NCI-H2081 (cell line): ENCODE measurements around the gene LIN9.
"Not testable (repeated sequence)": the region's sequence is repeated elsewhere in the genome, so short reads cannot be mapped to it uniquely, and the experiment has no call there.

Experiments used
- DNase-seq, 2 experiments: peaks; one replicate each; lab custom pipeline; 2025; lab: John Stamatoyannopoulos, UW

The LIN9 gene

DNA sequence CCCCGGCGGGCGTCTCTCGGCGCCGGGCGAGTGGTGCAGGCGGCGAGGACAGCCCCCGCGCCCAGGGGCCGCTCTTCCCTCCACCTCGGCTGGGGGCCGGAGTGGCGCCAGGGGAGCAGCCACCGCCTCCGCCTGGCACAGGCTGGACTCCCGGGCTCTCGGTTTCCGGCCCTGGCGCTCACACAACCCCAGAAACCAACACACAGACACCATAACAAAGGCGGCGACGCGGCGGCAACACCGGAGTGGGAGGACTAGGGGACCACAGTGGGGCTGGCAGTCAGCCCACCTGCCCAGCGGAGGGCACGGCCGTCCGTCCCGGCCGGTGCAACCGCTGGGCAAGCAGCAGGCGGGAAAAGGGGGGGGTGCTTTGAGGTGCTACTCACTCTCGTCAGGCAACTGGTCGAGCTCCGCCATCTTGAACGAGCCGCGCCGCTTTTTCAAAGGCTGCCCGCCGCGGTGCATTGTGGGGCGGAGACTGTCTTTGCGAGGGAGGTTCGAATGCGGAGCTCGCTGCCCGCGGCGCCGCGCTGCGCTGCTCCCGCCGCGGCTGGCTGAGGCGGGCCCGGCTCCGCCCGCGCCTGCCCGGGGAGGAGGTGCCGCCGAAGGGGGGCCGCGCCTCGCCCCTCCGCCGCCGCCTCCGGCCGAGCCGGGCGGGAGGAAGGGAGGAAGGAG is at the start of gene LIN9:
Gene LIN9 (minus strand): TSS at position 442 of the 675 bp plus-strand sequence. CDS start 25 bp downstream, at position 417.
- DNase-seq = peak; percentile 95 to 96

DNA sequence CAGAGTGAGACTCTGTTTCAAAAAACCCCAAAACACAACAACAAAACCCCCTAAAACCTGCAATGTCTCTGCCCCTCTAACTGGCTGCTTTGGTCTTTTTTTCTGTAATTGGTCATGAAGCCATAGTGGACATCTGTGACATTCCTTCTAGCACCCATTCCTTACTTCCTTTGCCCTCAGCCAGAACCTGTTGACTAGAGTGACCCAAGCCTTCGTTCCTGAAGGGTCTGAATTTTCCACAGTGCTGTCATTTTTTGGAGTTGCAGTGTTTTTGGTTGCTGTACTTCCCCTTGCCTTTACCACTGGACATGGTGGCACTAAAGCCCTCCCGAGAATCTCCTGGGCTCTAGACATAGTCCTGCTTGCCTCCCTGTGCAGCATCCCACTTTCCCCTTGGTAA is 48.5 kb upstream of the LIN9 start:
- no peak for DNase-seq

DNA sequence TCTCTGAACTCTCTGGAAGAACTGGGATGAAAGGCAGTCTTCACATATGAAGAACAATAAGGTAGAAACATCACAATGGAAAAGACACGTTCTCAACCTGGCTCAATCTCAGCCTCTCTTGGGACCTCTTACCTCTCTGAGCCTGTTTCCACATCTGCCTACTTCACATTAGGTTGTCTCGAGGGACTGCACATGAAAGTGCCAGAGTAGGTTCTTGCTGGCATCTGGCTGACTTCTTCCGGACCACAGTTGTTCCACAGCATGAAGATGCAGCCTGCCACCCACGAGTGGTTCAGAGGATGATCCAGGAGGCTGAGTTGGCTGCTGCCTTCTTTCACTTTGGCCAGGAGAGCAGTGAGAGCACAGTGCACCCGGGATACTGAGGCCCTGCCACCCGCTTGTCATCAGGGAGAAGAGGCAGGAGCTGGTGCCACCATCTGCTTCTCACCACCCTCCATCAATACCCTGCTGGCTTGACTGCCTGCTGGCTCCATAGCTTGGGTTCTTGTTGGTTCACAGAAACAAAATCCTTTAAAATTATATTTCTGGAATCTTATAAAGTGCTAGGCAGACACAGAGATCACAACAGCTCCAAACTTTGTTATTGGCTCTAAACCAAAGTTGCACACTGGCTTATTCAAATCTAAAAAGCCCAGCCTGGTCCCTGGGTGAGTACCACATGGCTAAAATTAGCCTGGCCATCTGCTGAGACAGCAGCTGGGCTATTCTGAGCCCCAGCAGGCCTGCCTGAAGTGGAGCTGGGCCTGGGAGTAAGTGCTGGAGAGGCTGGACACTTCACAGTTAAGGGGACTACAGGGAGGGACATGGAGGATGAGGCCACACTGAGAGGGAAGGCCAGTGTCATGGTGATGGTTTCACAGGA is 46.9 kb upstream of the LIN9 start:
- no peak for DNase-seq

DNA sequence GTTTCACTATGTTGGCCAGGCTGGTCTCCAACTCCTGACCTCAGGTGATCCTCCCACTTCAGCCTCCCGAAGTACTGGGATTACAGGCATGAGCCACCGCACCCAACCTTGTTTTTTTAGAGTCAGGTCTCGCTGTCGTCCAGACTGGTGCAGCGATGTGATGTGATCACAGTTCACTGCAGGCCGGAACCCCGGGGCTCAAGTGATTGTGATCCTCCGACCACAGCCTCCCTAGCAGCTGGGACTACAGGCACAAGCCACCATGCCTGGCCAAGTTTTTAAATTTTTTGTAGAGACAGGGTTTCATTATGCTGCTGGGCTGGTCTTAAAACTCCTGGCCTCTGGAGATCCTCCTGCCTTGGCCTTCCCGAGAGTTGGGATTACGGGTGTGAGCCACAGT is 46.1 kb upstream of the LIN9 start:
- no peak for DNase-seq

DNA sequence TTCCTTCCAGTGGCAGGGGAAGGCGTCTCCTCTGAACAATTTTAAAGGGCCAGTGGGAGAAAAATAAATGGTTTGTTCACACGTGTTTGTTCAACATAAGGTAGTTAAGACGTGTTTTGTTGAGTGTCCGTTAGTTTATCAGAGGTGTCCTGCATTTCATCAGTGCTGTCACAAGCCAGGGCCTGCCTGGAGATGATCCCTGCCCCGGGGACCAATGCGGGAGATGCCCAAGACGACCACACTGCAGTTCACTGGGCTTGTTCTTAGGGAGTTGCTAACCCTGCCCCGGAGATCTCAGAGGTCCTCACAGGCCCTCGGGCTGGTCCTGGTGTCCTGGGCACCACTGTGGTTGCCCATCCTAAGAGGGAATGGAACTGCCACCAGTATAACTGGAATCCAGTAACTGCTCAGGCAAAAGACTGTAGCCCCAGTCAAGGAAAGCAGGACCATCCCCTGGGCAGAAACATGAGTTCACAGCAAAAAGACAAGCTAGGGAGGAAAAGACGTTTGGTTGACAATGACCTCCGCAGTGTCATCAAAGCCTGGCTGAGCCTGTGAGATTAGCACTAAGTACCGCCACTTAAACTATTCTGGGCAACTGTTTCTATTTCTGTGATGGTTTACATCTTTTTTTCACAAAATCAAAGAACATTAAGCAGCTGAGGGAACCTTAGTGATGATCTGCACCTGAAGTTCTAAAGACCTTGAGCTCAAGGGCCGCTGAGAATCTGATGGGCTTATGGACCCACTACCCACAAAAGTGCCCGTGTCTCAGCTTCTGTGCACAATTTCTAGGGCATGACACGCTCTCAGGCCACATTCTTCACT is 44.9 kb upstream of the LIN9 start:
- no peak for DNase-seq

DNA sequence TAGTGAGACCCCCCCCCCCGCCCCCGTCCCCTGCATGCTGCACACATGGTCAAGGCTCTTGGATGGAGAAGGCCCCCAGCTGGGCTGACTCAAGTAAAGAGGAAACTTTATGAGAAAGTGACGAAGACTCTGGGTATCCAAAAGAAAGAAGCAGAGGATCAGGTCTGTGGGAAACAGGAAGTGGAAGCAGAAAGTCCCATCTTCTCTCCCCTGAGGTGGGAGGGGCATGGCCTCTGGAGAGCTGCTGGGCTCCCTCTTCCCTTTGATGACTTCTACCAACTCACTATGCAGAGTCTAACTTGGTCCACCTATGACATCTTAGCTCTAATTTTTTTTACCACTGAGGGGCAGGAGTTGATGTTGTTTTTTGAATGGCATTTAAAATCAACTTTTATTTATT is 42.7 kb upstream of the LIN9 start:
- DNase-seq = no peak

DNA sequence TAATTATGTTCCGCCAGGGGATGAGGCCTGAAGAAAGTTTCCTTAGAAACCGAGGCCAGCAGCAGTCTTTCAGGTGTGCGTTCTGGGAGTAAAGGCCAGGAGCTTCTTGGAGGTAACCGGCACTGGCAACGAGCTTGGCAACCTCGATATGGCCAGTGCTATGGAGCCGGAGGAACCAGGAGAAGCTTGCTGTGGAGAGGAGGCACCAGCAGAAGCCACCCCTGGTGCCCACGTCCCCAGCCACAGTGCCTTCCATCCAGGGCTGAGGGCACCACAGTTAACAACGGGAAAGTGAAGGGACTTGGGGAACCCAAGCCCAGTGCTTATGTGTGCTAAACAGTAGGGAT is 41.5 kb upstream of the LIN9 start:
- DNase-seq = no peak

DNA sequence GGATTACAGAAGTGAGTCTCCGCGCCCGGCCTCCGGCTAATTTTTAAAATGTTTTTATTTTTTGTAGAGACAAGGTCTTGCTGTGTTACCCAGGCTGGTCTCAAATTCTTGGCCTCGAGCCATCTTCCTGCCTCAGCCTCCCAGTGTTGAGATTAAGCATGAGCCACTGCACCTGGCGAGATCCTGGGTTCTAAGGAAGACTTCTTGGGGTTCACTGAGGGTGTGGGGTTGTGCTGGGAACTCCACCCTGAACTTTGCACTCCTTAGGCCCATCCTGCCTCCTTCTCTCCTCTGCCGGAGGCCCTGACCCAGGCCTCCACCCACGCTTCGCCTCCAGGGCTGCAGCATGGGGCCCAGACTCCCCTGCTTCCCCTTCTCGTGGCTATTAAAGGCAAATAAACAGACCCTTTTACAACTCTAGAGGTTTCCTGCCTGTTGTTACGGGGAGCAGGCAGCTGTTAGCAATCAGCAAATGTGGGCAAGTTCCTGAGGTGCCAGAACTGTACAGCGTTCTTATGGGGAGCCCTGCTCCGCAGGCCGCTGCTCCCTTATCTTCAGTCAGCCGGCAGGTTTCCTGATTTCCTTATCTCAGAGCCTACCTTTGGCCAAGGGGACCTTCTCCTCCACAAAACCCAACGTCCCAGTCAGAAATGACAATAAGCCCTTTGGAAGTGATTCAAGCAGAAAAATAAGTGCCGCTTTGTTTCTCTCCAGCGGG is 41.0 kb upstream of the LIN9 start:
- DNase-seq = no peak

GRCh38 chr1:226349081-226349480 is 40.1 kb upstream of the LIN9 start:
- DNase-seq = no peak

- no peak for DNase-seq
Observed at GRCh38 chr1:226344441-226345259, 35.7 kb upstream of the LIN9 start.

DNA sequence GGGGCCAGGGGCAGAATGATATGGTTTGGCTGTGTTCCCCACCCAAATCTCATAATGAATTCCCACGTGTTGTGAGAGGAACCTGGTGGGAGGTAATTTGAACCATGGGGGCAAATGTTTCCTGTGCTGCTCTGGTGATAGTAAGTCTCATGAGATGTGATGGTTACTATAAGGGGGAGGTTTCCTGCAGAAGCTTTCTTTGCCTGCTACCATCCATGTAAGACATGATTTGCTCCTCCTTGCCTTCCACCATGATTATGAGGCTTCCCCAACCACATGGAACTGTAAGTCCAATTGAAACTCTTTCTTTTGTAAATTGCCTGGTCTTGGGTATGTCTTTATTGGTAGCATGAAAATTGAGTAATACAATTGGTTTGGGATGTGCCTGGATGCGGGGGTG is 33.7 kb upstream of the LIN9 start:
- DNase-seq = no peak

DNA sequence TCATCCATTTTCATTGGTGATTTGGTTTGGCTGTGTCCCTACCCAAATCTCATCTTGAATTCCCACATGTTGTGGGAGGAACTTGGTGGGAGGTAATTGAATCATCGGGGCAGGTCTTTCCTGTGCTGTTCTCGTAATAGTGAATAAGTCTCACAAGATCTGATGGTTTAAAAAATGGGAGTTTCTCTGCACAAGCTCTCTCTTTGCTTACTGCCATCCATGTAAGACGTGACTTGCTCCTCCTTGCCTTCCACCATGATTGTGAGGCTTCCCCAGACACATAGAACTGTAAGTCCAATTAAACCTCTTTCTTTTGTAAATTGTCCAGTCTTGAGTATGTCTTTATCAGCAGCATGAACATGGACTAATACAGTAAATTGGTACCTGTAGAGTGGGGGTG is 31.1 kb upstream of the LIN9 start:
- not testable (repeated sequence) for DNase-seq

GRCh38 chr1:226337276-226337875 is 28.4 kb upstream of the LIN9 start:
- no peak for DNase-seq

GRCh38 chr1:226335661-226336060 is 26.7 kb upstream of the LIN9 start:
- DNase-seq = no peak

- DNase-seq = no peak
Observed at GRCh38 chr1:226332947-226333346, 24.0 kb upstream of the LIN9 start.

GRCh38 chr1:226329237-226329636 is 20.3 kb upstream of the LIN9 start:
- DNase-seq = no peak

DNA sequence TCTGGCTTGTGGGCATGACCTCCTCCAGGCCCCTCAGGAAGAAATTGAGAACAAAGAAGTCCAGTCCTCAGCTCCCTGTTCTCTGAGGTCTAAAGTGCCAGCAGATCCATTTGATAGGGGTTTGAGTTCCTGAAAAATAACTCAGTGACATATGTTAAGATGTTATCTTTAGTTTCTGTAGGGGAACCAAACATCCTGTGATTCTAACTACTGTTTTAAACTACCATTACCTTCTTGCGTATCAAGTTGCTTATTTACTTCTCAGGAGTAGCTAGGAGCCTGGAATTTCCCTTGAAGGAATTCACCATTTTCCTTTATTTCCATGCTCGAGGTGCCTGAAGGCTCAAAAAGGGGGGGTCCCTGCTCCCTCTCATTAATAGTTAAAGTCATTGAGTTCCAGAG is 18.8 kb upstream of the LIN9 start:
- DNase-seq = no peak

DNA sequence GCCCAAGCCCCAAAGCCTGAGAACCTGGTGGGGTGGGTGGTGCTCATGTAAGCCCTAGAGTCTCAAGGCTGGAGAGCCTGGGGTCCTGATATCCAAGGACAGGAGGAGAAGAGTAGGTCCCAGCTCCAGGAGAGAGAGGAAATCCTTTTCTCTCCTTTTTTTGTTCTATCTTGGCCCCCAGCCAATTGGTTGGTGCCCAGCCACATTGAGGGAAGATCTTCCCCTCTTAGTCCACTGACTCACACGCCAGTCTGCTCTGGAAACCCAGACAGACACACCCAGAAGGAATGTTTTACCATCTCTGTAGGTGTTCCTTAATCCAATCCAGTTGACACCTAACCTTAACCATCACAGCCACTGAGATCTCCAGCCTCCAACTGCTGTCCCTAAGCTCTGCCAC is 16.2 kb upstream of the LIN9 start:
- no peak for DNase-seq

- DNase-seq = no peak
Observed at GRCh38 chr1:226324479-226324878, 15.5 kb upstream of the LIN9 start.

GRCh38 chr1:226322986-226323385 is 14.0 kb upstream of the LIN9 start:
- no peak for DNase-seq

DNA sequence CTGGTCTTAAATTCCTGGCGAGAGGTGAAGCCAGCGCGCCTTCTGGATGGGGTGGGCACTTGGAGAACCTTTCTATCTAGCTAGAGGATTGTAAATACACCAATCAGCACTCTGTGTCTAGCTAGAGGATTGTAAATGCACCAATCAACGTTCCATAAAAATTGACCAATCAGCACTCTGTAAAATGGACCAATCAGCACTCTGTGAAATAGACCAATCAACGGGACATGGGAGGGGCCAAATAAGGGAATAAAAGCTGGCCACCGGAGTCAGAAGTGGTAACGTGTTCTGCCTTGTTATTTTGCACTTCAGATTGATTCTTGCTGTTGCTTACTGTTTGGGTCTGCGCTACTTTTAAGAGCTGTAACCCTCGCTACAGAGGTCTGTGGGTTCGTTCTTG is 12.0 kb upstream of the LIN9 start:
- no peak for DNase-seq
